ENCODE results near the gene MRPS33.

DNA sequence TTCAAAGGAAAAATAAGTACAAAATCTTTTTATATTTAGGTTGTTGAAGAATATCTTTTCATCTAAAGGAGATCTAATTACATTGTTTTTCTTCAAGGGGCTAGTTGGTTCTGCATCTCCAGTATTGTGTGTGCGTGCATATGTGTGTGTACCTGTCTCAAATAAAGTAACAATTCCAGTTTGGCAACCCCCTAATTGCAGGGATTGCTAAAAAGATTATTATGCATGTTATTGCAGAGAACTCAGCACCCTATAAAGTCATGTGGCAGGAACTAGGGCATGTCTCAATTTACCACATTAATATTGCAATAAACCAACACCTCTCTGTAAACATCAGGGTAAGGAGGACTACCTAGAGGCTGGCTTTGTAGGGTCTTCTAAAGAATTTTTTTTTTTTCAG is 37.0 kb downstream of the MRPS33 start:
- TF ChIP-seq, protein P1, sequence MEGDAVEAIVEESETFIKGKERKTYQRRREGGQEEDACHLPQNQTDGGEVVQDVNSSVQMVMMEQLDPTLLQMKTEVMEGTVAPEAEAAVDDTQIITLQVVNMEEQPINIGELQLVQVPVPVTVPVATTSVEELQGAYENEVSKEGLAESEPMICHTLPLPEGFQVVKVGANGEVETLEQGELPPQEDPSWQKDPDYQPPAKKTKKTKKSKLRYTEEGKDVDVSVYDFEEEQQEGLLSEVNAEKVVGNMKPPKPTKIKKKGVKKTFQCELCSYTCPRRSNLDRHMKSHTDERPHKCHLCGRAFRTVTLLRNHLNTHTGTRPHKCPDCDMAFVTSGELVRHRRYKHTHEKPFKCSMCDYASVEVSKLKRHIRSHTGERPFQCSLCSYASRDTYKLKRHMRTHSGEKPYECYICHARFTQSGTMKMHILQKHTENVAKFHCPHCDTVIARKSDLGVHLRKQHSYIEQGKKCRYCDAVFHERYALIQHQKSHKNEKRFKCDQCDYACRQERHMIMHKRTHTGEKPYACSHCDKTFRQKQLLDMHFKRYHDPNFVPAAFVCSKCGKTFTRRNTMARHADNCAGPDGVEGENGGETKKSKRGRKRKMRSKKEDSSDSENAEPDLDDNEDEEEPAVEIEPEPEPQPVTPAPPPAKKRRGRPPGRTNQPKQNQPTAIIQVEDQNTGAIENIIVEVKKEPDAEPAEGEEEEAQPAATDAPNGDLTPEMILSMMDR (IDR thresholded peaks at IDR 0.05; ENCODE audit: insufficient read depth, low read depth, low read length): no peak
- no peak for TF ChIP-seq EZH2 (IDR thresholded peaks at IDR 0.05; ENCODE audit: insufficient read depth, low read length)

All from astrocyte (in vitro differentiated cells and primary cell).